ENCODE measurements around the gene DSTYK.

GRCh38 chr1:205162301-205162700, 49.2 kb downstream of the DSTYK start:
- no peak for TF ChIP-seq EZH2phosphoT487 (IDR thresholded peaks at IDR 0.05; ENCODE audit: borderline replicate concordance, low read length)
- no peak for TF ChIP-seq CTCF (conservative IDR thresholded peaks at IDR 0.05; ENCODE audit: low read depth, low read length)

Measured in PC-3 (cell line).